HG02588 (cell line): ENCODE results near the gene SAT1.

Experiments
- ATAC-seq: cut with Tn5 transposase; IDR thresholded peaks from one replicate; pipeline ENCODE4 v1.9.1; 2021; ENCODE audit warnings: mild to moderate bottlenecking, moderate library complexity; ENCODE audit not compliant: unreplicated experiment

SAT1 gene

GRCh38 chrX:23773601-23774175 lies 9.3 kb upstream of the SAT1 start:
- peak; percentile 68 for ATAC-seq

- ATAC-seq: no peak
Measured at GRCh38 chrX:23776363-23776762, 6.6 kb upstream of the SAT1 start.

DNA sequence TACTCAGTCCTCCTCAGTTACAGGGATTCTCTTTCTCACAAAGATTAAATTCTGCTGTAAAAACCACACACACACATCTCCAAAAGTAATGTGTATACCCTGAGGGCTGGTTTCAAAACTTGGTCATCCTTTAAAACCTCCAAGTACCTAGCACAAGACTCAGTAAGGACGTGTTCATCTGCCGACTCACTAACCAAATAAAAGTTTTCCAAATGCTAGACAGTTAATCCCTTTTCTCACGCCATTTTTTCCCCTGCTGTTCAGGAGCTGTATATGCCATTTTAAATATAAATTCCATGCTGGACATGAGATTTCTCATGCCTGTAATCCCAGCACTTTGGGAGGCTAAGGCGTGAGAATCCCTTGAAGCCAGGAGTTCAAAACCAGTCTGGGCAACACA lies 3.9 kb upstream of the SAT1 start:
- ATAC-seq: no peak

GRCh38 chrX:23782455-23782854 lies 518 bp upstream of the SAT1 start:
- no peak for ATAC-seq

DNA sequence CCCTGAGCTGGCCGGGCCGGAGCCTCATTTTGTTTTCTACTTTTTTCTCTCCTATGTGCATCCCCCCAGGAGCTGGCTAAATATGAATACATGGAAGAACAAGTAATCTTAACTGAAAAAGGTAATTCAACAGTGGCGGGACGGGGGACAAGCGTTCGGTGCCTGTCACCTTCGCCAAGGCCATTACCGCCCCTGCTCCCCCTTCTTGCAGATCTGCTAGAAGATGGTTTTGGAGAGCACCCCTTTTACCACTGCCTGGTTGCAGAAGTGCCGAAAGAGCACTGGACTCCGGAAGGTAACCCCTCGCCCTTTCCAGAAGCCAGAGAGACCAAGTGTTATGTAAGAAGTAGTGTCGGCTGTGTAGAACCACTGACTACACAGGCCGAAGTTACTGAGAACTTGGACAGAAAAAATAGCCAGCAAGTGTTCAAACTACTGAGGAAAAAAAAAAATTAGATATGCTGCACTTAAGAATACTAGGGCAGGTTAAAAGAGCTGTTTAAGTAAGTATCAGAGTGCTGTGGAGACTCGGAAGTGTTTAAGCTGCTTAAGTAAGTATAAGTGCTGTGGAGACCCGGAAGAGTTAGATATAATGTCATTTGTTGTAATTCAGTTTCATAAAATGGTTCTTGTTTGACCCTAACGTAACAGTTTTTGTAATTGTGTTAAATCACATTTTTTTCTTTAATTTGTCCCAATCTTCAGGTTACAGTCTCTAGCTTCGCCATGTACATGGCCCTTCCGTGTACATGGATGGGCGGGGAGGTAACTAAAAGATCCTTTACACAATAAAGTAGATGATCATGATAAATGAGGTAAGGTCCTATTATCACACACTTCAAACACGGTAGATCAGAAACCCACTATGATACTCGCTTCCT lies 856 bp downstream of the SAT1 start:
- ATAC-seq: no peak

- no peak for ATAC-seq
Measured at GRCh38 chrX:23784470-23785331, 1.7 kb downstream of the SAT1 start.

- no peak for ATAC-seq
Measured at GRCh38 chrX:23785580-23785979, 2.6 kb downstream of the SAT1 start.

- no peak for ATAC-seq
Measured at GRCh38 chrX:23786268-23786815, 3.4 kb downstream of the SAT1 start.

DNA sequence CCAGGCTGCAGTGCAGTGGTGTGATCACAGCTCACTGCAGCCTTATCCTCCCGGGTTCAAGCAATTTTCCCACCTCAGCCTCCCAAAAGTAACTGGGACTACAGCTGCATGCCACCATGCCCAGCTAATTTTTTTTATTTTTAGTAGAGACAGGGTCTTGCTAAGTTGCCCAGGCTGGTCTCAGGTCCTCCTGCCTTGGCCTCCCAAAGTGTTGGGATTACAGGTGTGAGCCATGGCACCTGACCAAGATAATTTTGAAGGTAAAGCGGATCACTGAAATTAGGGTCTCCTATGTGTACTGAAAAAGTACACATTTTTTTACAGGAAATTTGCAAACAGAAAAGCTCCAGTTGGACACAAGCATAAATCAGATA lies 4.8 kb downstream of the SAT1 start:
- no peak for ATAC-seq

- ATAC-seq: no peak
Measured at GRCh38 chrX:23788521-23788920, 5.5 kb downstream of the SAT1 start.

DNA sequence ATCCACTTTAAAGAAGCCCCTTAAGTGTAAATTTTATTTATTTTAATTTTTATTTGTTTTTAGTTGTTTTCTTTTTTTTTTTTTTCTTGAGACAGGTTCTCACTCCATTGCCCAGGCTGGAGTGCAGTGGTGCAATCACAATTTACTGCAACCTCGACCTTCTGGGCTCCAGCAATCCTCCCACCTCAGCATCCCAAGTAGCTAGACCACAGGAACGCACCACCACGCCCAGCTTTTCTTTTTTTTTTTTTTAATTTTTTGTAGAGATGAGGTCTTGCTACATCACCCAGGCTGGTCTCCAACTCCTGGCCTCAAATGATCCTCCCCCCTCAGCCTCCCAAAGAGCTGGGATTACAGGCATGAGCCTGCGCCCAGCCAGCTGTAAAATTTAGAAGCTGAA lies 6.0 kb downstream of the SAT1 start:
- ATAC-seq: no peak

DNA sequence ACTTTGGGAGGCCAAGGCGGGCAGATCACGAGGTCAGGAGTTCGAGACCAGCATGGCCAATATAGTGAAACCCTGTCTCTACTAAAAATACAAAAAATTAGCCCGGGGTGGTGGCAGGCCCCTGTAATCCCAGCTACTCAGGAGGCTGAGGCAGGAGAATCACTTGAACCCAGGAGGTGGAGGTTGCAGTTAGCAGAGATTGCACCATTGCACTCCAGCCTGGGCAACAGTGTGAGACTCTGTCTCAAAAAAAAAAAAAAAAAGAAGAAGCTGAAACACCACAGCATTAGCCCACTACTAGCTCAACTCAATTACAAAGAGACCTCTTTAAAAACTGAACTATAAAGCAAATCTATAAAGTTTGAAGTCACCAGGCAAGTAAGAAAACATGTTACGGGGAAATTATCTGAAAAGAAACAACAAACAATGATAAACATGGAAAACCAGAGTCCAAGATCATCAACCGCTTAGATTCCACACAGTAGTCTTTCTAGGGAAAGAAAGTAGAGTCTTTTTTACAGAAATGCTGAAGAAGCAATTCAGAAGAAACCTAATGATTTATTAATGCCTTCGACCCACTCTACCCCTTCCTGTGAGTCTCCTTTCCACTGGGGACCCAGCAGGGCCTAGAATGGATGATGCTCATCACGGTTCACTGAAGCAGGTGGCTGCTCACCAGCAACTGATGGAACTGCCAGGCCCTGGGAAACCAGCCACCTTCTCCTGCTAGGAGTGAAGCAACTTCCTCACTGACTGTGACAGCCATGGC lies 6.6 kb downstream of the SAT1 start:
- ATAC-seq: no peak

- ATAC-seq: no peak
Measured at GRCh38 chrX:23790155-23790497, 7.2 kb downstream of the SAT1 start.

GRCh38 chrX:23792861-23793553 lies 10.0 kb downstream of the SAT1 start:
- no peak for ATAC-seq

DNA sequence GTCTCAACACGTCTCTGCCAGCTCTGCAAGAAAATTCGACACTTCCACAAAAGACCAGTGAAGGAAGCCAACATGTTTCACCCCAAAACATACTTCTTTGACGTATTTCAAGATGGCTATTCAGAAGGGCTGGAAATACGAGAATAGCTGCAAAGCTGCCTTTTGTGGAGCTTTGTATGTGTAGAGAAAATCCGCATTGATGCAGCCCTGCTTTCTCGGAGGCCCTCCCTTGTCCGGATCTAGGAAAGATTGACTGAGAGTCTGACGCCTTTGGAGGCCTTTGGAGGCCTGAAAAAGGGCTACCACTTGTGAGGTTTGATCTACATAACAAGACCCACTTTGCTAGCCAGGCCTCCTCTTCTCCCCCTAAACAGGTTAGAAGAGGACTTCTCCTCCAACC lies 12.2 kb downstream of the SAT1 start:
- ATAC-seq: no peak

GRCh38 chrX:23797371-23798128 lies 14.6 kb downstream of the SAT1 start:
- no peak for ATAC-seq

- ATAC-seq: no peak
Measured at GRCh38 chrX:23799469-23800065, 16.6 kb downstream of the SAT1 start.

- no peak for ATAC-seq
Measured at GRCh38 chrX:23802431-23802830, 19.5 kb downstream of the SAT1 start.

- ATAC-seq: no peak
Measured at GRCh38 chrX:23803931-23804381, 21.0 kb downstream of the SAT1 start.
